HG03280 (cell line): Measurements from ENCODE around the gene FAM237B.
"Not testable (repeated sequence)": the region's sequence is repeated elsewhere in the genome, so short reads cannot be mapped to it uniquely, and the experiment has no call there.

Experiments
- ATAC-seq: cut with Tn5 transposase; IDR thresholded peaks from one replicate; pipeline ENCODE4 v1.9.1; 2021; ENCODE audit warnings: mild to moderate bottlenecking, moderate library complexity; ENCODE audit not compliant: unreplicated experiment

Gene FAM237B

GRCh38 chr7:90320801-90321494, at the start of gene FAM237B:
FAM237B (minus strand) TSS chr7:90321304; CDS start chr7:90319748, 1,556 bp downstream.
- no peak for ATAC-seq

DNA sequence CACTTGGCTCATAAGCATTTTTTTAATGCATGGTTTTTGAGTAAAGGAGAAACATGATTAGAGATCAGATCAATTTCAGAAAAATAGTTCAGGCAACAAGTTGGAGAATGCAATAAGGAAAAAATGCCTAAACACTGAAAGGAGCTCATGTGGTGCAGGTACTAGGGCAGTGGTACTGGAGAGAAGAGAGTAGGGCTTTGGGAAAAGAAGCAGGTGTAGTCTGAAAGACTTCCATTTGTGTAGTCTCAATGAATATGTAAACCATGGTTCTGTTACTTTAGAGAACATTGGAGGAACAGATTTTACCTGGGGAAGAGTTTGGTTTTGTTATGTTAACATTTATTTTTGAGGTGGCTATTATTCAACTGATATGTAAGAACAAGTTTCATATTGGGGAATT, 30.9 kb upstream of the FAM237B start:
- ATAC-seq: no peak

DNA sequence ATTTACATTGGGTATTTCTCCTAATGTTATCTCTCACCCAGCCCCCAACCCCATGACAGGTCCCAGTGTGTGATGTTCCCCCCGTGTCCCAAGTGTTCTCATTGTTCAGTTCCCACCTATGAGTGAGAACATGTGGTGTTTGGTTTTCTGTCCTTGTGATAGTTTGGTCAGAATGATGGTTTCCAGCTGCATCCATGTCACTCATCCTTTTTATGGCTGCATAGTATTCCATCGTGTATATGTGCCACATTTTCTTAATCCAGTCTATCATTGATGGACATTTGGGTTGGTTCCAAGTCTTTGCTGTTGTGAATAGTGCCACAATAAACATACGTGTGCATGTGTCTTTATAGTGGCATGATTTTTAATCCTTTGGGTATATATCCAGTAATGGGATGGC, 28.9 kb upstream of the FAM237B start:
- ATAC-seq: not testable (repeated sequence)

- no peak for ATAC-seq
Measured at GRCh38 chr7:90349305-90349704, 28.2 kb upstream of the FAM237B start.

- no peak for ATAC-seq
Measured at GRCh38 chr7:90347759-90348158, 26.7 kb upstream of the FAM237B start.

GRCh38 chr7:90346336-90347125, 25.4 kb upstream of the FAM237B start, which contains the start of gene GTPBP10:
GTPBP10 (plus strand) TSS chr7:90346716; CDS start chr7:90346742, 26 bp downstream.
- ATAC-seq: peak; percentile 98

- peak; percentile 12 for ATAC-seq
Measured at GRCh38 chr7:90345595-90346335, 24.7 kb upstream of the FAM237B start.

- ATAC-seq: no peak
Measured at GRCh38 chr7:90345016-90345415, 23.9 kb upstream of the FAM237B start.

- no peak for ATAC-seq
Measured at GRCh38 chr7:90337106-90337505, 16.0 kb upstream of the FAM237B start.

- ATAC-seq: not testable (repeated sequence)
Measured at GRCh38 chr7:90334926-90335325, 13.8 kb upstream of the FAM237B start.

DNA sequence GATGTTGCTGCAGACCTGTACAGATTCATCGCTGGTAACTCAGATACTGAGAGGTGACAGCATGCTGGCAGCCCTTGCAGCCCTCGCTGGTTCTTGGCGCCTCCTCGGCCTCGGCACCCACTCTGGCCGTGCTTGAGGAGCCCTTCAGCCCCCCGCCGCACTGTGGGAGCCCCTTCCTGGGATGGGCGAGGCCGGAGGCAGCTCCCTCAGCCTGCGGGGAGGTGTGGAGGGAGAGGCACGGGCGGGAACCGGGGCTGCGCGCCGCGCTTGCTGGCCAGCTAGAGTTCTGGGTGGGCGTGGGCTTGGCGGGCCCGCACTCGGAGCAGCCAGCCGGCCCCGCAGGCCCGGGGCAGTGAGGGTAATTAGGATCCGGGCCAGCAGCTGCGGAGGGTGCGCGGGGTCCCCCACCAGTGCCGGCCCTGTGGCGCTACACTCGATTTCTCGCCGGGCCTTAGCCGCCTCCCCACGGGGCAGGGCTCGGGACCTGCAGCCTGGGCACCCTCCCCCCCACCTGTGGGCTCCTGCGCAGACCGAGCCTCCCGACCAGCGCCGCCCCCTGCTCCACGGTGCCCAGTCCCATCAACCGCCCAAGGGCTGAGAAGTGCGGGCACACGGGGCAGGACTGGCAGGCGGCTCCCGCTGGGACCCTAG, 13.2 kb upstream of the FAM237B start:
- no peak for ATAC-seq

DNA sequence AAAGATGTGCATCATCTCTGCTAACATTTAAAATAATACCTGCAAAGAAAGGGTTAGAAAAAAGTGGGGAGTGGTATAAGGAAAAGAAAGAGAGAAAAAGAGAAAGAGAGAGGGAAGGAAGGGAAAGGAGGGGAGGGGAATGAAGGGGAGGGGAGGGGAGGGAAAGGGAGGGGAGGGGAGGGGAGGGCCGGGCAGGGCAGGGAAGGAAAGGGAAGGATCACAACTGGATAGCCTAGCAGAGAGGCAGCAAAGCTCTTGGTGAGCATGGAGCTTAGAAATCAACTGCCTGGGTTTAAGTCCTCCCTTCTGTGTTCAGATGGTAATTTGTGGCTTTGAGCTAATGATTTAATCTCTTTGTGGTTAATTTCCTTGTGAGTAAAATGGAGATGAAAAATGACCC, 5.4 kb upstream of the FAM237B start:
- no peak for ATAC-seq

- ATAC-seq: no peak
Measured at GRCh38 chr7:90322837-90323236, 1.7 kb upstream of the FAM237B start.

GRCh38 chr7:90320418-90320800, 695 bp downstream of the FAM237B start:
- no peak for ATAC-seq

GRCh38 chr7:90320014-90320413, 1.1 kb downstream of the FAM237B start:
- no peak for ATAC-seq

DNA sequence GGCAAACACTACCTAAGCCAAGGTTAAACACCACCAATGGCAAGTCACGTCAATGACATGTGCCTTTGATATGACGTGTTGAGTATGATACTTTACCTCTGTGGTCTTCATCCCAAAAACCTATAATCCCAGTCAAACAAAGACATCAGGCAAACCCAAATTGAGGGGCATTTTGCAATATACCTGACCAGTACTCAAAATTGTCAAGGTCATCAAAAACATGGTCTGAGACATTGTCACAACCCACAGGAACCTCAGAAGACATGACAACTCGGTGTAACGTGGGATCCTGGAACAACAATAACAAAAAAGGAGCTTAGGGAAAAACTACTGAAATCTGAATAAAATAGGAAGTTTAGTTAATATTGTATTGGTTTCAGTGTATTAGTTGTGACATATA, 7.2 kb downstream of the FAM237B start:
- ATAC-seq: no peak

- no peak for ATAC-seq
Measured at GRCh38 chr7:90312745-90313144, 8.4 kb downstream of the FAM237B start.

DNA sequence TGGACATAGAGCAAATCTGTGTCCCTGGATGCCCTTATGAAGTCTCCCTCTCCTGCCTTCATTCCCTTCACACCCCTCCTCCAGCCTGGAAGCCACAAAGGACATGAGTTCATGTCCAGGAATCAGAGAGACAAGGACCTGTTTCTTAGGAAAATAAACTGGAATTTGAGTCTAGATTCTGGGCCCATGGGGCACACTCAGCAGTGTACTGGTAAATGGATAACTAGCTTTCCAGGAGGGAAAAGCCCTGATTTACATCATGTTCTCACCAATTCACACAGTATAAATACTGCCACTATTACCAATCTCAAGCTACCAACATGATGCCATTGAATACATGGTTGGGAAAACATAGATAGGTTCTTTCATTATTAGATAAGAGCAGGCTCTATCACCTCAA, 9.9 kb downstream of the FAM237B start:
- no peak for ATAC-seq

DNA sequence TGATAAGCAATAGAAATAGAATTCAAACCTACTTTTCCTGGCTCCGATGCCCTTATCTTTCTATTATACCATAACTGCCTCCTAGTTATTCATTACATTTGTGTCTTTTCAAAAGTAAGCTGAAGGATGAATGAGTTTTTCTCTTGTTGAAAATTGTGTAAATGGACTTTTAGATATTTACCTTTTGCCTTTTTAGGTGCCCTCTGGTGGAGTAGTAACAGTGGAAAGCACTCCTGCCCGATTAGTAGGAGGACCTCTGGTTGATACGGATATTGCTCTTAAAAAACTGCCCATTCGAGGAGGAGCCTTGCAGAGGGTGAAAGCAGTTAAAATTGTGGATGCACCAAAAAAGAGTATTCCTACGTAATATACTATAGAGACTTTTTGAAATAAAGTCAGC, 11.2 kb downstream of the FAM237B start:
- ATAC-seq: no peak

DNA sequence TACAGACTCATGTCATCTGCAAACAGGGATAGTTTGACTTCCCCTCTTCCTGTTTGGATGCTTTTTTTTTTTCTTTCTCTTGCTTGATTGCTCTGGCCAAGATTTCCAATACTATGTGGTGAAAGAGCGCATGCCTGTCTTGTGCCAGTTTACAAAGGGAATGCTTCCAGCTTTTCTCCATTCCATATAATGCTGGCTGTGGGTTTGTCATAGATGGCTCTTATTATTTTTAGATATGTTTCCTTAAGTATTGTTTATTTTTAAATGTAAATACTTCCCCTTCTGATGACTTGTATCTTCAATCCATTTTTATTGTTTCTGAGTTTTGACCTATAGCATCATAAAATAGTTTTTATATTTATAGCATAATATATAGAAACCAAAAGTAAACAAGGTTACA, 17.9 kb downstream of the FAM237B start:
- no peak for ATAC-seq
